RWPE2 (cell line): ENCODE measurements around the gene CD3D.

ENCODE experiments used
- ATAC-seq: fragments of 200-7000 bp; cut with Tn5 transposase; 3 replicates; pipeline ENCODE4 v1.9.1; 2021; ENCODE audit warnings: low read depth
- DNase-seq: peaks from one replicate; pipeline ENCODE4 v3.0.0-alpha.2; 2020; ENCODE audit warnings: low spot score
- H3K27ac ChIP-seq: fragments of 450-650 bp; 2 replicates; pipeline ENCODE4 v1.5.1; 2017; ENCODE audit warnings: mild to moderate bottlenecking; ENCODE audit not compliant: poor library complexity, severe bottlenecking
- H3K27me3 ChIP-seq: fragments of 250-450 bp; sonication (Bioruptor Pico); 2 replicates; pipeline ENCODE4 v1.5.1; 2021; ENCODE audit warnings: mild to moderate bottlenecking, moderate library complexity; ENCODE audit not compliant: insufficient read depth, poor library complexity, severe bottlenecking
- H3K36me3 ChIP-seq: fragments of 250-450 bp; sonication (Bioruptor Pico); 2 replicates; pipeline ENCODE4 v1.5.1; 2020; ENCODE audit warnings: low read depth, mild to moderate bottlenecking, moderate library complexity
- H3K4me1 ChIP-seq: fragments of 250-450 bp; sonication (Bioruptor Pico); 2 replicates; pipeline ENCODE4 v1.5.1; 2021; ENCODE audit warnings: mild to moderate bottlenecking, moderate library complexity; ENCODE audit not compliant: insufficient read depth, poor library complexity, severe bottlenecking
- H3K4me3 ChIP-seq: fragments of 250-450 bp; sonication (Bioruptor Pico); 2 replicates; pipeline ENCODE4 v1.5.1; 2021; ENCODE audit warnings: mild to moderate bottlenecking, moderate library complexity; ENCODE audit not compliant: severe bottlenecking
- H3K9me3 ChIP-seq: fragments of 250-450 bp; sonication (Bioruptor Pico); 2 replicates; pipeline ENCODE4 v1.5.1; 2021; ENCODE audit warnings: mild to moderate bottlenecking, moderate library complexity; ENCODE audit not compliant: severe bottlenecking
- TF ChIP-seq, protein P1 (sequence below): fragments of 450-650 bp; IDR thresholded peaks from one replicate; pipeline ENCODE4 v1.5.1; 2017; ENCODE audit warnings: mild to moderate bottlenecking, moderate library complexity; ENCODE audit not compliant: poor library complexity, severe bottlenecking

CD3D gene

DNA sequence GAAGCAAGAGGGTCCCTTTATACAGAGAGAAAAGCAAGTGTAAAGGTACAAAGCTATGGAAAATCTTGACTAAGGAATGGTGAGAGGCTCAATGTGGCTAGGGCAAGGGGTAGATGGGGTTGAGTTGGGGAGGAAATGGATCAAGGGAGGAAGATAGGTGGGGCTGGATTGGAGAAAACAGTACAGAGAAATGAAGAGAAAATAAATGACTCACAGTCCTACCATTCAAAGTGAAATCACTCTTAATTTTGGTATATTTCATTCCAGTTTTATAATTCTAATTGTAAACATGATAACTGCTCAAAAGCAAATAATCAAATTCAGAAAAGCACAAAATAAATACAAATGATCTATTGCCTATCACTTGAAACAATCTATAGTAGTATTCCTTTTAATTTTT, 33.5 kb upstream of the CD3D start:
- DNase-seq (no peak), ATAC-seq (no peak)
- Histone ChIP-seq H3K4me1 (no peaks in the 10 kb centered on the region), H3K4me3 (no peak overlapping the region), H3K27ac (no peak overlapping the region), H3K36me3 (peaks cover 83% of the 10 kb centered on the region), H3K9me3 (no peaks in the 10 kb centered on the region), H3K27me3 (no peaks in the 10 kb centered on the region)
- TF ChIP-seq, protein P1, sequence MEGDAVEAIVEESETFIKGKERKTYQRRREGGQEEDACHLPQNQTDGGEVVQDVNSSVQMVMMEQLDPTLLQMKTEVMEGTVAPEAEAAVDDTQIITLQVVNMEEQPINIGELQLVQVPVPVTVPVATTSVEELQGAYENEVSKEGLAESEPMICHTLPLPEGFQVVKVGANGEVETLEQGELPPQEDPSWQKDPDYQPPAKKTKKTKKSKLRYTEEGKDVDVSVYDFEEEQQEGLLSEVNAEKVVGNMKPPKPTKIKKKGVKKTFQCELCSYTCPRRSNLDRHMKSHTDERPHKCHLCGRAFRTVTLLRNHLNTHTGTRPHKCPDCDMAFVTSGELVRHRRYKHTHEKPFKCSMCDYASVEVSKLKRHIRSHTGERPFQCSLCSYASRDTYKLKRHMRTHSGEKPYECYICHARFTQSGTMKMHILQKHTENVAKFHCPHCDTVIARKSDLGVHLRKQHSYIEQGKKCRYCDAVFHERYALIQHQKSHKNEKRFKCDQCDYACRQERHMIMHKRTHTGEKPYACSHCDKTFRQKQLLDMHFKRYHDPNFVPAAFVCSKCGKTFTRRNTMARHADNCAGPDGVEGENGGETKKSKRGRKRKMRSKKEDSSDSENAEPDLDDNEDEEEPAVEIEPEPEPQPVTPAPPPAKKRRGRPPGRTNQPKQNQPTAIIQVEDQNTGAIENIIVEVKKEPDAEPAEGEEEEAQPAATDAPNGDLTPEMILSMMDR, result no peak

DNA sequence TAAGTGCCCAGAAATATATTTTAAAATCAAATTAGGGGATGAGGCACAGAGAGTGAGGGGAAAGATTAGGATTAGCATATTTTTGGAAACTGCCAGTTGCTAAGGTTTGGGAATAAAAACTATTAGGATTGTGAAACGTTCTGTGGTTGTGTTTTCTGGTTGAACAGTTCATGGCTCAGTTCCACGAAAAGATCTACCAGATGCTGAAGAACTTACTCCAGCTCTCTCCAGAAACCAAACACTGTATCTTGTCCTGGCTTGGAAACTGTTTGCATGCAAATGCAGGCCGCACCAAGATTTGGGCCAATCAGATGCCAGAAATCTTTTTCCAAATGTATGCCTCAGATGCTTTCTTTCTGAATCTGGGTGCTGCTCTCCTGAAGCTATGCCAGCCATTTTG, 32.2 kb upstream of the CD3D start:
- Histone ChIP-seq H3K4me3 (no peak overlapping the region), H3K27me3 (no peaks in the 10 kb centered on the region), H3K9me3 (no peaks in the 10 kb centered on the region), H3K36me3 (peaks cover 78% of the 10 kb centered on the region), H3K27ac (no peak overlapping the region), H3K4me1 (no peaks in the 10 kb centered on the region)
- DNase-seq (no peak), ATAC-seq (no peak)
- TF ChIP-seq, protein P1, result no peak

DNA sequence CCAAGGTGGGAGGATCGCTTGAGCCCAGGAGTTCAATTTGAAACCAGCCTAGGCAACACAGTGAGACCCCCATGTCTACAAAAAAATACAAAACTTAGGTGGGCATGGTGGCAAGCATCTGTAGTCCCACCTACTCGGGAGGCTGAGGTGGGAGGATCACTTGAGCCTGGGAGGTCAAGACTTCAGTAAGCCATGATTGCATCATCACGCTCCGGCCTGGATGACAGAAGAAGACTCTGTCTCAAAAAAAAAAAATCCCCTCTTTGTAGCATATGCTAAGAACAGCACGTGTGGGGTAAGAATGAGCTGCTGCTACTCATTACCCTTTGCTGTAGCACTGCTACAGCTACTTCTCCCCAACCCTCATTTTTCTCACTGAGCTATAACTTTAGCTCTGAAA, 31.4 kb upstream of the CD3D start:
- Histone ChIP-seq H3K27me3 (no peaks in the 10 kb centered on the region), H3K9me3 (no peaks in the 10 kb centered on the region), H3K4me1 (no peaks in the 10 kb centered on the region), H3K27ac (no peak overlapping the region), H3K36me3 (peaks cover 74% of the 10 kb centered on the region), H3K4me3 (no peak overlapping the region)
- DNase-seq, result no peak
- TF ChIP-seq, protein P1, result no peak
- ATAC-seq, result no peak

DNA sequence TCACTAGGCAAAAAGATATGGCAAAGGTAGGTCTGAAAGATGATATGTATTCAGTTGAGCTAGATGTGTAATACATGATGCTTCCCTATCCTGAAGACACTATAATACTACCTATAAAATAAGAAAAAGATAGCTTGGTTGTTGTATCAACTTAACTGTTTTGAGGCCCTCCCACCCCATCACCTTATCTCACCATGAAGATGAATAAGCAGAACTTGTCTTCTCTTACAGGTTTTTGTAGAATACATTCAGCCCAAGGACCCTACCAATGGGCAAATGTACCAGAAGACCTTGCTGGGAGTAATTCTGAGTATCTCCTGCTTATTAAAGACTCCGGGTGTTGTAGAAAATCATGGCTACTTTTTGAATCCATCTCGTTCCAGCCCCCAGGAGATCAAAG, 30.8 kb upstream of the CD3D start:
- no peak overlapping the region for H3K4me3 ChIP-seq
- no peaks in the 10 kb centered on the region for H3K9me3 ChIP-seq
- ATAC-seq, result no peak
- H3K27ac ChIP-seq, result no peak overlapping the region
- H3K36me3 ChIP-seq, result peaks cover 74% of the 10 kb centered on the region
- TF ChIP-seq, protein P1, result no peak
- no peak for DNase-seq
- H3K4me1 ChIP-seq, result no peaks in the 10 kb centered on the region
- H3K27me3 ChIP-seq, result no peaks in the 10 kb centered on the region

DNA sequence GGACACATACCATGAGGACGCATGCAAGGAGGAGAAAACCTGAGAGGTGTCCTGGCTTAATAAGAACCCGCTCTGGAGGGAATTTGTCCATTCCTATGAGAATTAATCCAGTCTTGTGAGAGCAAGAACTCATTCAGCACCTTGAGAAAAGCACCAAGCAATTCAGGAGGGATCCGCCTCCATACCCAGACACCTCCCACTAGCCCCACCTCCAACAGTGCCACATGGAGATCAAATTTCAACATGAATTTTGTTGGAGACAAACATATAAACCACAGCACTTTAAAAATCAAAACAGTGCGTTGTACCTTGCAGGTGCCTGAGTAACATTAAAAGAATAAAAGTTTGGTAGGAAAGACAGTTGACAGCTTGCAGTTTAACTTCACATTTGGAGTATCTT, 28.3 kb upstream of the CD3D start:
- TF ChIP-seq, protein P1, result no peak
- Histone ChIP-seq H3K27ac (no peak overlapping the region), H3K36me3 (peaks cover 70% of the 10 kb centered on the region), H3K27me3 (no peaks in the 10 kb centered on the region), H3K4me1 (no peaks in the 10 kb centered on the region), H3K4me3 (no peak overlapping the region), H3K9me3 (no peaks in the 10 kb centered on the region)
- DNase-seq, result no peak
- no peak for ATAC-seq
